GM18499 (cell line): ENCODE measurements around the gene MRPS31.

ENCODE experiments used
- ATAC-seq: cut with Tn5 transposase; IDR thresholded peaks from one replicate; pipeline ENCODE4 v1.9.1; 2021; ENCODE audit warnings: moderate number of reproducible peaks; ENCODE audit not compliant: insufficient read depth, unreplicated experiment

The MRPS31 gene

DNA sequence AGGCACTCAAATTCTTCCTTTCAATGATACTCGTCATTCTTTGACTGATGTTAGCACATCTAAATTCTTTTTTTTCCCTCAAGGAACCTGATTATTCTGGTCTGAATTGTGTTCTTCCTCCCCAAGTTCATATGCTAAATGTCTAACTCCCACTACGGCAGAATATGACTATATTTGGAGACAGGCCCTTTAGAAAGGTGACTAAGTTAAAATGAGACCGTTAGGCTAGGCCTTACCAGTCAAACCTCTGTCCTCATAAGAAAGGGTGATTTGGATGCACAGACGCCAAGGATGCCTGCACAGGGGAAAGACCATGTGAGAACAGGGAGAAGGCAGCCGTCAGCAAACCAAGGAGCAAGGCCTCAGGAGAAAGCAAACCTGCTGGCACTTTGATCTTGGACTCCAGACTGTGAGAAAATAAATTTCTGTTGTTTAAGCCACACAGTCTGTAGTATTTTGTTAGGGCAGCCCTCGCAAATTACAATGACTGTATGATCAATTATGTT lies 91.5 kb downstream of the MRPS31 start:
- ATAC-seq, result no peak
